H1 (cell line): ENCODE results near the gene SLC17A8. TPM values are rescaled to one million over a fixed set of nuclear protein-coding genes. Genes with fewer than 3 reads are reported as not detected.

Source experiments
- polyA plus RNA-seq, 7 experiments: library from polyadenylated mRNA; depleted of rRNA in 3 of 7; stranded (reverse) in 5 of 7; unstranded in 2 of 7; fragments of >200 nt in 5 of 7; fragments of 200-250 nt in 2 of 7; gene quantifications; 1 replicate in 5 of 7; 2 replicates in 1 of 7; 4 replicates in 1 of 7; pipeline versions ENCODE4 v1.2.1 to v1.2.3, GENCODE V29; 2011 to 2013; ENCODE audit warnings: missing spikeins in 2 of 7, mixed read lengths in 2 of 7
- total RNA-seq: library from RNA; stranded (reverse); fragmentation: NEBNext Ultra II Directional; extraction: Animal tissue kit (Norgen Biotek cat#: 25700); gene quantifications from 2 replicates; pipeline ENCODE4 v1.2.1, GENCODE V29; 2021

The SLC17A8 gene
- total and polyA plus RNA-seq, 2 of the 8 experiments (the other 6 are each of a cell fraction or from before 2014, with no cell fraction given): 0.14 to 0.30 TPM

Other genes with a start within 250 kb of the SLC17A8 start
- 24.4 and 28.6 TPM in 2 replicates for gene BLTP3B, start 214.2 kb upstream of the SLC17A8 start, total RNA-seq
- gene BLTP3B, start 214.2 kb upstream of the SLC17A8 start, polyA plus RNA-seq (2011; rRNA removed): 5.7 and 7.0 TPM in 2 replicates
- 36.8 and 38.1 TPM in 2 replicates for gene ACTR6, start 156.3 kb upstream of the SLC17A8 start, total RNA-seq
- gene ACTR6, start 156.3 kb upstream of the SLC17A8 start, polyA plus RNA-seq (2011; rRNA removed): 4.8 and 10.2 TPM in 2 replicates
- gene DEPDC4, start 90.0 kb upstream of the SLC17A8 start, total RNA-seq: 3.8 and 4.8 TPM in 2 replicates
- gene DEPDC4, start 90.0 kb upstream of the SLC17A8 start, polyA plus RNA-seq (2011; rRNA removed): 0.71 and 0.80 TPM in 2 replicates
- 45.0 and 48.7 TPM in 2 replicates for gene SCYL2, start 89.9 kb upstream of the SLC17A8 start, total RNA-seq
- gene SCYL2, start 89.9 kb upstream of the SLC17A8 start, polyA plus RNA-seq (2011; rRNA removed): 5.7 and 8.9 TPM in 2 replicates
- not detected in 2 replicates for gene NR1H4, start 116.8 kb downstream of the SLC17A8 start, total RNA-seq
- gene NR1H4, start 116.8 kb downstream of the SLC17A8 start, polyA plus RNA-seq (2011; rRNA removed): not detected in 2 replicates
- 19.1 and 19.3 TPM in 2 replicates for gene GAS2L3, start 216.6 kb downstream of the SLC17A8 start, total RNA-seq
- gene GAS2L3, start 216.6 kb downstream of the SLC17A8 start, polyA plus RNA-seq (2011; rRNA removed): 1.6 and 2.1 TPM in 2 replicates